DOHH2 (cell line): ENCODE results near the gene UACA.

Source experiments
- H3F3A ChIP-seq: fragments of 200-600 bp; sonication (generic), shearing (Covaris generic); 2 replicates; pipeline ENCODE4 v1.6.0; 2016; ENCODE audit warnings: antibody characterized with exemption, mild to moderate bottlenecking; ENCODE audit not compliant: control insufficient read depth, insufficient read depth
- H3K27ac ChIP-seq: fragments of 200-600 bp; sonication (generic); 2 replicates; pipeline ENCODE4 v1.5.1; 2014; ENCODE audit warnings: low read depth, mild to moderate bottlenecking, low read length, moderate library complexity
- H3K27me3 ChIP-seq: fragments of 200-600 bp; sonication (generic); 2 replicates; pipeline ENCODE4 v1.6.1; 2014; ENCODE audit warnings: mild to moderate bottlenecking, low read length, mixed read lengths; ENCODE audit not compliant: control insufficient read depth
- H3K36me3 ChIP-seq: fragments of 200-600 bp; sonication (generic); 2 replicates; pipeline ENCODE4 v1.6.1; 2014; ENCODE audit warnings: mild to moderate bottlenecking, low read length, moderate library complexity, mixed read lengths; ENCODE audit not compliant: control insufficient read depth
- H3K4me1 ChIP-seq: fragments of 200-600 bp; sonication (generic); 2 replicates; pipeline ENCODE4 v1.6.1; 2014; ENCODE audit warnings: mild to moderate bottlenecking, low read length, mixed read lengths; ENCODE audit not compliant: control insufficient read depth
- H3K4me2 ChIP-seq: fragments of 200-600 bp; sonication (generic); 2 replicates; pipeline ENCODE4 v1.6.0; 2014; ENCODE audit warnings: mild to moderate bottlenecking, low read length, moderate library complexity
- H3K4me3 ChIP-seq: fragments of 200-600 bp; sonication (generic); 2 replicates; pipeline ENCODE4 v1.5.1; 2014; ENCODE audit warnings: mild to moderate bottlenecking, low read length, mixed read lengths
- H3K79me2 ChIP-seq: fragments of 200-600 bp; sonication (generic); 2 replicates; pipeline ENCODE4 v1.6.1; 2014; ENCODE audit warnings: mild to moderate bottlenecking, low read length, mixed read lengths; ENCODE audit not compliant: control insufficient read depth
- H3K9me2 ChIP-seq: fragments of 200-600 bp; sonication (generic); replicated peaks from 2 replicates; pipeline ENCODE4 v1.6.1; 2014; ENCODE audit warnings: mild to moderate bottlenecking, low read length, mixed read lengths; ENCODE audit not compliant: control insufficient read depth
- H3K9me3 ChIP-seq: fragments of 200-600 bp; sonication (generic); 2 replicates; pipeline ENCODE4 v1.6.1; 2014; ENCODE audit warnings: antibody characterized with exemption, low read length, mixed read lengths; ENCODE audit not compliant: control insufficient read depth, insufficient read depth
- H4K20me1 ChIP-seq: fragments of 200-600 bp; sonication (generic); 2 replicates; pipeline ENCODE4 v1.6.0; 2014; ENCODE audit warnings: low read depth, mild to moderate bottlenecking, antibody characterized with exemption, low read length, moderate library complexity; ENCODE audit not compliant: control insufficient read depth, insufficient read depth
- EZH2phosphoT487 ChIP-seq: fragments of 200-600 bp; sonication (generic); IDR thresholded peaks from 2 replicates; pipeline ENCODE4 v1.6.1; 2017; ENCODE audit warnings: borderline replicate concordance, mild to moderate bottlenecking, antibody characterized with exemption, low read length, moderate library complexity, mixed read lengths
- TF ChIP-seq, protein P1 (sequence below): fragments of 200-600 bp; sonication (generic); IDR thresholded peaks from one replicate; pipeline ENCODE4 v1.5.1; 2014; ENCODE audit warnings: antibody characterized with exemption, mild to moderate bottlenecking, low read depth, low read length; ENCODE audit not compliant: poor library complexity, severe bottlenecking

The UACA gene

DNA sequence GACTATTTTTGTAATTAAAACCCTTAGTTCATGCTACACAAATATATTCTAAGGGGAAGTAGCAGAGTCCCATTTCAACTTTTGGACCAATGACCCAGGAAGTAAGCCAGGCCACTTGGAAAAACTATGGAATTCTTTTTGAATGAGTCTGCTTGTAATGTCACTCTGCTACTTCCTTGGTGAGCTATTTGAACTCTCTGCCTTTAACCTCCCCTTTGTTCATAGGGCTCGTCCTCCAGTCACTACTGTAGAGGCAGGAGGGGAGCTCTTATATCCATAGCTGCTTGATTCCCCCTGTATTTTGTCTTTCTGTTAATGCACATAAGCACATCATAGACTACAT is 119.6 kb downstream of the UACA start:
- Histone ChIP-seq H3F3A (no peaks in the 10 kb centered on the region), H3K36me3 (no peaks in the 10 kb centered on the region), H4K20me1 (no peaks in the 10 kb centered on the region), H3K4me2 (no peak overlapping the region), H3K9me3 (no peaks in the 10 kb centered on the region), H3K9me2 (no peaks in the 10 kb centered on the region), H3K79me2 (no peaks in the 10 kb centered on the region), H3K4me1 (no peaks in the 10 kb centered on the region), H3K27me3 (no peaks in the 10 kb centered on the region), H3K27ac (no peak overlapping the region), H3K4me3 (no peak overlapping the region)
- no peak for TF ChIP-seq EZH2phosphoT487
- TF ChIP-seq, protein P1, sequence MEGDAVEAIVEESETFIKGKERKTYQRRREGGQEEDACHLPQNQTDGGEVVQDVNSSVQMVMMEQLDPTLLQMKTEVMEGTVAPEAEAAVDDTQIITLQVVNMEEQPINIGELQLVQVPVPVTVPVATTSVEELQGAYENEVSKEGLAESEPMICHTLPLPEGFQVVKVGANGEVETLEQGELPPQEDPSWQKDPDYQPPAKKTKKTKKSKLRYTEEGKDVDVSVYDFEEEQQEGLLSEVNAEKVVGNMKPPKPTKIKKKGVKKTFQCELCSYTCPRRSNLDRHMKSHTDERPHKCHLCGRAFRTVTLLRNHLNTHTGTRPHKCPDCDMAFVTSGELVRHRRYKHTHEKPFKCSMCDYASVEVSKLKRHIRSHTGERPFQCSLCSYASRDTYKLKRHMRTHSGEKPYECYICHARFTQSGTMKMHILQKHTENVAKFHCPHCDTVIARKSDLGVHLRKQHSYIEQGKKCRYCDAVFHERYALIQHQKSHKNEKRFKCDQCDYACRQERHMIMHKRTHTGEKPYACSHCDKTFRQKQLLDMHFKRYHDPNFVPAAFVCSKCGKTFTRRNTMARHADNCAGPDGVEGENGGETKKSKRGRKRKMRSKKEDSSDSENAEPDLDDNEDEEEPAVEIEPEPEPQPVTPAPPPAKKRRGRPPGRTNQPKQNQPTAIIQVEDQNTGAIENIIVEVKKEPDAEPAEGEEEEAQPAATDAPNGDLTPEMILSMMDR: no peak

DNA sequence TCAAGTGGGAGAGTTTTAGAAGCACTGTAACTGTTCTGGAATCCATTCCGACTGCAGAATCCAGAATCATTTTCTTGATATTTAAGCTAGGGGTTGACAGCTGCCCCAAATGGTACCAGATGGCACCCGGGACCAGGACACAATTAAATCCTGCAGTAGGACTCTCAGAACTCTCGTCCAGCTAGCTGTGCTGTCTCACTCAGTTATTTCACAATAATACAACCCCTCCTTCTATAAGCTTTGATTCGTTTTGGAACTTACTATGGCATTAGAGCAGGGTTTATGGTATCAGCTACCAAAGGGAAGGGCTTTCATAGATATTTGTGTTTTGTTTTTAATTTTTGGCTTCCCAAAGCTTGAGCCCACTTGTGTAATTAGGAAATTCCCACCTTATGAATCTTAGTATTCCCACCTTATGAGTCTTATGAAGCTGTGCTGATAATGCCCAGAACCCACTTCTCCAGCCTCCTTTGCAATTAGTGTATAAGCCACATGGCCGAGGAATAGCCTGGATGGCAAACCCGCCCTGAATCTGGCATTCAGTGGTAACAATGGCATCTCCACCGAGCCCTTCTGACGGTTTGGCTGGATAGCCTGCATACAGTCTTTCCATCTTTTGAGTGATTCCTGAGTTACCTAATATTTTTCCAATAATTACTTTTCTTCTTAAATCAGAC is 120.1 kb downstream of the UACA start:
- no peak overlapping the region for H3K4me2 ChIP-seq
- H3K9me2 ChIP-seq: no peaks in the 10 kb centered on the region
- H3K27me3 ChIP-seq: no peaks in the 10 kb centered on the region

DNA sequence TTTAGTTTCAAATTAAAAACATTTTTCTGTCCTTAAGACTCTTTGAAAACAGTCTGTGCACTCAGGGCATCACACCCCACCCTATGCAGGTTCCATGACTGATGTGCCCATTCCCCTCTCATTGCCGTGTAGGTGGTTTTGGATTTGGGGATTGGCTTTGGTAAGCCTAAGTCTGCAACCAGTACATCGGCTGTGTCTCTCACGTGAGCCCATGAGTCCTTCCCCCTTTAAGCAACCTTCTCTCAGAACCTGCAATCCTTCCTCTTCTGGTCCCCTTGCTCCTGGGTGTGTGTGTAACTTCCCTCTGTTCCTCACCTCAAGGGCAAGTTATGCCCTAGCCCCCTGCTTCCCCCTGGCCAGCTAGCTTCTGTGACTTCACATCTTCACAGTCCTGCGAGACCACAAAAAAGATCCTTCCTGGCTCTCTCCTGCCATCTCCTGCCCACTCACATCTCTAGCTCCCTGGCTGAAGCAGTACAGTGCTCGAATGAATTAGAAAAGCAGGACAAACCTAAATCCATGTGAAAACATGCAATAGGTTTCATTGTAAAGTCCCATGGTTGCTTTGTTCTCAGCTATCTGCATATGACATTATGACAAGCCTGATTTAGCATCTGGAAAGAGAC is 126.7 kb downstream of the UACA start:
- H4K20me1 ChIP-seq: no peaks in the 10 kb centered on the region
- H3K79me2 ChIP-seq: no peaks in the 10 kb centered on the region
- H3K4me1 ChIP-seq: no peaks in the 10 kb centered on the region
- TF ChIP-seq, protein P1: no peak
- no peak for TF ChIP-seq EZH2phosphoT487
- no peaks in the 10 kb centered on the region for H3F3A ChIP-seq
- no peak overlapping the region for H3K4me3 ChIP-seq
- H3K27me3 ChIP-seq: peaks cover 3% of the 10 kb centered on the region; the same call in 1 of the 2 replicates
- H3K4me2 ChIP-seq: no peak overlapping the region
- H3K9me2 ChIP-seq: no peaks in the 10 kb centered on the region
- H3K36me3 ChIP-seq: no peaks in the 10 kb centered on the region
- H3K27ac ChIP-seq: no peak overlapping the region
- no peaks in the 10 kb centered on the region for H3K9me3 ChIP-seq

More for the DNA sequence above, 120.1 kb downstream of the UACA start:
- no peaks in the 10 kb centered on the region for H3K36me3 ChIP-seq
- no peaks in the 10 kb centered on the region for H3K79me2 ChIP-seq
- no peak for TF ChIP-seq EZH2phosphoT487
- TF ChIP-seq, protein P1: no peak
- no peaks in the 10 kb centered on the region for H3K4me1 ChIP-seq
- H3K9me3 ChIP-seq: no peaks in the 10 kb centered on the region
- no peak overlapping the region for H3K4me3 ChIP-seq
- no peaks in the 10 kb centered on the region for H3F3A ChIP-seq
- no peaks in the 10 kb centered on the region for H4K20me1 ChIP-seq
- no peak overlapping the region for H3K27ac ChIP-seq
